ENCODE results near the gene CNTNAP2. TPM values are rescaled to one million over a fixed set of nuclear protein-coding genes. Genes with fewer than 3 reads are reported as not detected.

Gene CNTNAP2
- total RNA-seq, 2 experiments from 2014 or later, result not detected

DNA sequence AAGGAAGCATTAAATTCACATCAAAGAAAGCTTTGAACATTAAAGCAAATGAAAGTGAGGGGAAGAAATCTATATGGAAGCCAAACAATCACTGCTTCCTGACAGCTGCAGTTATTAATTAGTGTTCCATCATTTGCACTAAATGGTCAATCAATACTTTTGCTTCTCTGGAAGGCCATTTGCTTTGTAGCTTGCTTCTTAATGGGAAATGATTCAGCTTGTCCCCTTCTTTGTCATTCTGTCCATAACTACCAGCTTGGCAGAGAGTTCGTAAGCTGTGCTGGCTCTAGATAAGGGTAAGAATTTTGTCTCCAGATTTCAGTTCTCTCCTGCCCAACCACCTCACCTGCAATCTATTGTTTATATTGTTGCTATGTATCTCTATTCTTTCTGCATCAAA is 596.6 kb downstream of the CNTNAP2 start:
- no peak overlapping the region for H3K4me3 ChIP-seq (ENCODE audit: low read length)
- H3K9me3 Mint-ChIP-seq, result peaks cover 7% of the 10 kb centered on the region
- no peaks in the 10 kb centered on the region for H3K4me1 ChIP-seq (ENCODE audit: insufficient read depth, low read length)
- intact Hi-C loops (cut with DNase I, micrococcal nuclease), result no loop called here
- H3K4me3 Mint-ChIP-seq, result no peak overlapping the region
- DNase-seq, result no peak
- H3K36me3 Mint-ChIP-seq (ENCODE audit: low read depth), result no peaks in the 10 kb centered on the region
- no peak overlapping the region for H3K27ac Mint-ChIP-seq
- POLR2A ChIA-PET, result no interaction called here
- no peak overlapping the region for H3K27ac ChIP-seq (ENCODE audit: low read depth in 1 of 2, low read length in 2 of 2)
- CTCF ChIA-PET, result no interaction called here
- TF ChIP-seq CTCF (IDR thresholded peaks at IDR 0.05), result no peak
- H3K36me3 ChIP-seq (ENCODE audit: insufficient read depth, low read length), result no peaks in the 10 kb centered on the region
- H3K9me3 ChIP-seq (ENCODE audit: control insufficient read depth in 1 of 2, insufficient read depth in 1 of 2, low read length in 2 of 2), result peaks cover 0 to 3% of the 10 kb centered on the region in 2 experiments
- no peaks in the 10 kb centered on the region for H3K27me3 ChIP-seq (ENCODE audit: control insufficient read depth in 1 of 2, insufficient read depth in 2 of 2, low read length in 2 of 2)
- H3K27me3 Mint-ChIP-seq, result no peaks in the 10 kb centered on the region
- no peak for ATAC-seq (ENCODE audit: poor library complexity)
- no peaks in the 10 kb centered on the region for H3K4me1 Mint-ChIP-seq (ENCODE audit: low read depth)

- ChIA-PET CTCF (no interaction called here), POLR2A (no interaction called here)
- Mint-ChIP-seq H3K4me3 (no peak overlapping the region), H3K27ac (no peak overlapping the region), H3K27me3 (no peaks in the 10 kb centered on the region), H3K4me1 (ENCODE audit: low read depth) (no peaks in the 10 kb centered on the region), H3K9me3 (peaks cover 7% of the 10 kb centered on the region), H3K36me3 (ENCODE audit: low read depth) (no peaks in the 10 kb centered on the region)
- intact Hi-C loops (cut with DNase I, micrococcal nuclease), result no loop called here
- Histone ChIP-seq H3K27ac (ENCODE audit: low read depth in 1 of 2, low read length in 2 of 2) (no peak overlapping the region), H3K4me3 (ENCODE audit: low read length) (no peak overlapping the region), H3K9me3 (ENCODE audit: control insufficient read depth in 1 of 2, insufficient read depth in 1 of 2, low read length in 2 of 2) (peaks cover 0 to 3% of the 10 kb centered on the region in 2 experiments), H3K27me3 (ENCODE audit: control insufficient read depth in 1 of 2, insufficient read depth in 2 of 2, low read length in 2 of 2) (no peaks in the 10 kb centered on the region), H3K4me1 (ENCODE audit: insufficient read depth, low read length) (no peaks in the 10 kb centered on the region), H3K36me3 (ENCODE audit: insufficient read depth, low read length) (no peaks in the 10 kb centered on the region)
- DNase-seq (no peak), ATAC-seq (ENCODE audit: poor library complexity) (no peak)
- TF ChIP-seq CTCF (IDR thresholded peaks at IDR 0.05), result no peak
Observed at GRCh38 chr7:146713934-146714333, 597.3 kb downstream of the CNTNAP2 start.

- ChIA-PET POLR2A (no interaction called here), CTCF (no interaction called here)
- Mint-ChIP-seq H3K9me3 (peaks cover 2% of the 10 kb centered on the region), H3K36me3 (ENCODE audit: low read depth) (no peaks in the 10 kb centered on the region), H3K4me1 (ENCODE audit: low read depth) (no peaks in the 10 kb centered on the region), H3K27me3 (no peaks in the 10 kb centered on the region), H3K27ac (no peak overlapping the region), H3K4me3 (no peak overlapping the region)
- Histone ChIP-seq H3K4me3 (ENCODE audit: low read length) (no peak overlapping the region), H3K27ac (ENCODE audit: low read depth in 1 of 2, low read length in 2 of 2) (no peak overlapping the region), H3K27me3 (ENCODE audit: control insufficient read depth in 1 of 2, insufficient read depth in 2 of 2, low read length in 2 of 2) (no peaks in the 10 kb centered on the region), H3K9me3 (ENCODE audit: control insufficient read depth in 1 of 2, insufficient read depth in 1 of 2, low read length in 2 of 2) (peaks cover 0 to 5% of the 10 kb centered on the region in 2 experiments), H3K4me1 (ENCODE audit: insufficient read depth, low read length) (no peaks in the 10 kb centered on the region), H3K36me3 (ENCODE audit: insufficient read depth, low read length) (no peaks in the 10 kb centered on the region)
- intact Hi-C loops (cut with DNase I, micrococcal nuclease), result no loop called here
- DNase-seq, result no peak
- TF ChIP-seq CTCF (IDR thresholded peaks at IDR 0.05), result no peak
- ATAC-seq (ENCODE audit: poor library complexity), result no peak
Observed at GRCh38 chr7:146720195-146720594, 603.6 kb downstream of the CNTNAP2 start.

Measured in CD4-positive, alpha-beta T cell (primary cell).